ENCODE data around the gene ARF3. TPM values are rescaled to one million over a fixed set of nuclear protein-coding genes. Genes with fewer than 3 reads are reported as not detected.

The ARF3 gene
- total RNA-seq, 1 experiment from 2014 or later = 263 TPM

GRCh38 chr12:48978291-48978740 lies 21.0 kb upstream of the ARF3 start, which contains the start of gene WNT1:
WNT1 (plus strand) TSS chr12:48978322; CDS start chr12:48978651, 329 bp downstream.
- no peak within 1 kb of the TSS for H3K9ac ChIP-seq (ENCODE audit: extremely low read depth, insufficient read length, low read length)
- no peak within 1 kb of the TSS for H4K5ac ChIP-seq (ENCODE audit: insufficient read length, low read depth, low read length)
- peaks cover 15% of the 10 kb centered on the region for H3K23me2 ChIP-seq (ENCODE audit: insufficient read length, low read depth, low read length, poor library complexity, severe bottlenecking)
- no peaks in the 10 kb centered on the region for H3K9me3 ChIP-seq (ENCODE audit: control insufficient read depth, low read depth, low read length)
- no peak within 1 kb of the TSS for H3K23ac ChIP-seq (ENCODE audit: insufficient read length, low read depth, low read length)
- no peak within 1 kb of the TSS for H4K8ac ChIP-seq (replicated peaks; ENCODE audit: insufficient read length, low read depth, low read length)
- no peaks in the 10 kb centered on the region for H3K79me2 ChIP-seq (ENCODE audit: insufficient read depth, low read length)
- peaks cover 90% of the 10 kb centered on the region for H3K27me3 ChIP-seq (ENCODE audit: insufficient read depth, low read length)
- H2AK5ac ChIP-seq (ENCODE audit: insufficient read length, low read length) = no peak within 1 kb of the TSS
- peak; percentile 61 for TF ChIP-seq CTCF (conservative IDR thresholded peaks at IDR 0.05)
- H3K4me1 ChIP-seq (ENCODE audit: insufficient read depth, low read length) = no peaks in the 10 kb centered on the region; the same call in 1 of the 2 replicates
- Mint-ChIP-seq H3K27ac (no peak within 1 kb of the TSS), H3K4me1 (peaks cover 25 to 44% of the 10 kb centered on the region in 2 experiments), H3K27me3 (ENCODE audit: low read depth) (peaks cover 99% of the 10 kb centered on the region), H3K36me3 (ENCODE audit: insufficient read depth in 1 of 3, low read depth in 3 of 3) (no peaks in the 10 kb centered on the region; a peak in 1 of 7 replicates), H3K4me3 (peak within 1 kb of the TSS; percentile 47 to 75), H3K9me3 (peaks cover 3 to 9% of the 10 kb centered on the region in 2 experiments; a peak in 4 of 5 replicates)
- H3K18ac ChIP-seq (ENCODE audit: insufficient read length, low read depth, low read length) = no peak within 1 kb of the TSS
- no peak within 1 kb of the TSS for H2BK20ac ChIP-seq (ENCODE audit: low read depth, low read length, poor library complexity, severe bottlenecking)
- H3K56ac ChIP-seq (ENCODE audit: insufficient read length, low read depth, low read length) = no peak within 1 kb of the TSS
- DNase-seq = no peak
- H3K79me1 ChIP-seq (ENCODE audit: insufficient read depth, low read depth, low read length, poor library complexity, severe bottlenecking) = no peaks in the 10 kb centered on the region
- no peak within 1 kb of the TSS for H2BK120ac ChIP-seq (ENCODE audit: low read depth, low read length, poor library complexity, severe bottlenecking)
- H4K20me1 ChIP-seq (ENCODE audit: control insufficient read depth, insufficient read depth, insufficient read length) = no peaks in the 10 kb centered on the region
- H2BK15ac ChIP-seq (ENCODE audit: low read depth, low read length) = no peak within 1 kb of the TSS
- no peak within 1 kb of the TSS for H3K27ac ChIP-seq (ENCODE audit: insufficient read length, low read depth, low read length)
- WGBS (ENCODE audit: extremely low coverage, insufficient read length, low lambda C conversion rate) = no CpG with 5 or more reads among the region's 45 CpGs
- H3K4me2 ChIP-seq (ENCODE audit: insufficient read depth, insufficient read length, low read length) = peak within 1 kb of the TSS; percentile 21
- H2AFZ ChIP-seq (ENCODE audit: low read length) = no peak within 1 kb of the TSS
- no peak within 1 kb of the TSS for H3T11ph ChIP-seq (ENCODE audit: low read length)
- H3K14ac ChIP-seq (ENCODE audit: insufficient read depth, low read length) = no peak within 1 kb of the TSS
- H2BK5ac ChIP-seq (ENCODE audit: insufficient read length, low read length) = no peak within 1 kb of the TSS
- no peak within 1 kb of the TSS for H4K91ac ChIP-seq (ENCODE audit: insufficient read length, low read depth, low read length)
- no peak within 1 kb of the TSS for H2BK12ac ChIP-seq (ENCODE audit: insufficient read length, low read depth, low read length)
- H3K4ac ChIP-seq (ENCODE audit: low read depth, low read length) = no peak within 1 kb of the TSS
